Smooth muscle cell (in vitro differentiated cells): ENCODE measurements around the gene TLR9. TPM values are rescaled to one million over a fixed set of nuclear protein-coding genes. Genes with fewer than 3 reads are reported as not detected.

Experiments used
- DNase-seq: peaks from one replicate; lab custom pipeline; 2025; ENCODE audit not compliant: unreplicated experiment; lab: John Stamatoyannopoulos, UW
- H2AFZ ChIP-seq: fragments of 200-600 bp; sonication (generic); 2 replicates; pipeline ENCODE4 v1.6.0; 2016; ENCODE audit warnings: antibody characterized with exemption, low read depth, mild to moderate bottlenecking
- H3F3A ChIP-seq: fragments of 200-600 bp; sonication (generic); 2 replicates; pipeline ENCODE4 v1.6.0; 2017; ENCODE audit warnings: antibody characterized with exemption, low read depth
- H3K27ac ChIP-seq: fragments of 200-600 bp; sonication (generic); 2 replicates; pipeline ENCODE4 v1.5.1; 2016; ENCODE audit warnings: low read depth, mild to moderate bottlenecking
- H3K27me3 ChIP-seq: fragments of 200-600 bp; sonication (generic); 2 replicates; pipeline ENCODE4 v1.6.1; 2016; ENCODE audit warnings: low read depth, mild to moderate bottlenecking
- H3K36me3 ChIP-seq: fragments of 200-600 bp; sonication (generic); 2 replicates; pipeline ENCODE4 v1.5.1; 2016; ENCODE audit warnings: low read depth
- H3K4me1 ChIP-seq: fragments of 200-600 bp; sonication (generic); 2 replicates; pipeline ENCODE4 v1.5.1; 2016; ENCODE audit warnings: low read depth
- H3K4me2 ChIP-seq: fragments of 200-600 bp; sonication (generic); 2 replicates; pipeline ENCODE4 v1.6.0; 2016; ENCODE audit warnings: mild to moderate bottlenecking
- H3K4me3 ChIP-seq: fragments of 200-600 bp; sonication (generic); 2 replicates; pipeline ENCODE4 v1.5.1; 2016; ENCODE audit warnings: mild to moderate bottlenecking
- H3K79me2 ChIP-seq: fragments of 200-600 bp; sonication (generic); 2 replicates; pipeline ENCODE4 v1.6.0; 2016; ENCODE audit warnings: low read depth, mild to moderate bottlenecking
- H3K9ac ChIP-seq: fragments of 200-600 bp; sonication (generic); 2 replicates; pipeline ENCODE4 v1.6.0; 2016; ENCODE audit warnings: low read depth
- H3K9me3 ChIP-seq: fragments of 200-600 bp; sonication (generic); replicated peaks from 2 replicates; pipeline ENCODE4 v1.5.1; 2016; ENCODE audit warnings: low read depth
- H4K20me1 ChIP-seq: fragments of 200-600 bp; sonication (generic); 2 replicates; pipeline ENCODE4 v1.6.0; 2016; ENCODE audit warnings: low read depth
- CTCF ChIP-seq: fragments of 200-600 bp; sonication (generic); IDR thresholded peaks from 2 replicates; pipeline ENCODE4 v1.5.1; 2017; ENCODE audit warnings: borderline replicate concordance, mild to moderate bottlenecking, antibody characterized with exemption; ENCODE audit not compliant: insufficient read depth, poor library complexity, severe bottlenecking
- WGBS: methylation state at CpG from one replicate; pipeline ENCODE4 v1.1.7; 2016; ENCODE audit warnings: low lambda C conversion rate; 5-methylcytosine and 5-hydroxymethylcytosine counted together
- polyA plus RNA-seq: library from polyadenylated mRNA; unstranded; fragments of >200 nt; fragmentation: Nextera tagmentation; extraction: Ambion mirVana; gene quantifications from 2 replicates; pipeline ENCODE4 v1.2.1, GENCODE V29; 2016
- total RNA-seq: library from RNA; depleted of rRNA; stranded (reverse); fragments of >200 nt; gene quantifications from 2 replicates; pipeline ENCODE4 v1.2.3, GENCODE V29; 2014

Gene TLR9
- total and polyA plus RNA-seq, 2 experiments from 2014 or later = 0.09 TPM; not detected in 1

DNA sequence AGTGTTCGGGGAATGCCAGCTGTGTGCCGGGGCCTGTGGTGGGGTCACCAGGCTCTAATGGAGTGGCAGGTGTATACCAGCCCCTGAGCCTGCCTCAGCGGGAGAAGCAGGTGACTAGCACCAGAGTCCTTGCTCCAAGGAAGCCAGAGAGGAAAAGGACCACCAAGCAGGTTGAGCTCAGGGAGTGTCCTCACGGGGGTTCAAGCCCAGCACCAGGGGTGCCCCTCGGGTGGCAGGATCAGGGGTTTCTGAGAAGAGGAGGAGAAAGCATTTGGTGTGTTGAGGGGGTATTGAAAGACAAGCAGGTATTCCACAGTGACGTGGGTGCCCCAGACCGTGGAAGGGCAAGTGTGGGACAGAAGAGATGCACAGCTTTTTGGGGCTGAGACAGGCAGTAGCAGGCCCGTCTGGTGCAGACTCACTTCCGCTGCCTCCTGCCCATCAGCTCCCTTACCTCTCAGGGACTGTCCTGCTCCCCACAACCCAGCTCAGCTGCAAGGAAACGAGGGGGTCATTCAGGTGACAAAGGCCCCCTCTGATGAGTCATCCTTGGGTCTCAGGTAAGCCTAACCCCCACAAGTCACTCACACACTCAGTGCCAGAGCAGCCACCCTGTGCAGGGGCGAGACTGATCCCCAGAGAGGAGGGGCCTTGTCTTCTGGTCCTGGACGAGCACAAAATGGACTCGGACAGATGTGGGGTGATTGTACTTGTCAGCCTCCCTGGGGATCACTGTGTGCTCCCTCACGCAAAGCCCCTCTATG, 49.8 kb downstream of the TLR9 start:
- no peak for DNase-seq
- Histone ChIP-seq H3K27me3 (no peaks in the 10 kb centered on the region), H3F3A (peaks cover 3% of the 10 kb centered on the region), H3K27ac (no peak overlapping the region), H2AFZ (no peak overlapping the region), H3K9ac (no peak overlapping the region), H3K9me3 (no peaks in the 10 kb centered on the region), H3K4me1 (no peaks in the 10 kb centered on the region), H3K4me3 (no peak overlapping the region), H3K4me2 (no peak overlapping the region), H3K36me3 (no peaks in the 10 kb centered on the region), H4K20me1 (no peaks in the 10 kb centered on the region), H3K79me2 (no peaks in the 10 kb centered on the region)
- 89% methylated on average over 14 of the region's 14 CpGs for WGBS
- TF ChIP-seq CTCF = no peak

DNA sequence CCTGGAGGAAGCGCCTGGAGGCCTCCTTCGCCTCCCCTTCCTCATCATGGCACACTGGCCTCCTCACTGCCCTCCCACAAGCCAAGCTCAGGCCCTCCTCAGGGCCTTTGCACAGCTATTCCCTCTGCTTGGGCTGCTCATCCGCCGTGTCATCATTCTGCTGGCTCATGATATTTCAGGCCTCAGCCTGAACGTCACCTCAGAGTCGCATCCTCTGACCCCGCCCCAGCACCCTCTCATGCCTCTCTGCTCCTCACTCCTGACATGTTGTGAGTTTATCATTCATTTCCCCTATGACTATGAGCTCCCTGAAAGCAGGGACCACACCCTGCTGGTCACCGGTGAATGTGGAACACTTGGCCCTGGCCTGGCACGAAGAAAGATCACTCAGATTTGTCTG, 50.5 kb downstream of the TLR9 start:
- no peak overlapping the region for H3K27ac ChIP-seq
- H2AFZ ChIP-seq = no peak overlapping the region
- H3K9me3 ChIP-seq = no peaks in the 10 kb centered on the region
- no peak for TF ChIP-seq CTCF
- H3K4me3 ChIP-seq = no peak overlapping the region
- peaks cover 3% of the 10 kb centered on the region for H3F3A ChIP-seq
- DNase-seq = no peak
- H4K20me1 ChIP-seq = no peaks in the 10 kb centered on the region
- no peaks in the 10 kb centered on the region for H3K36me3 ChIP-seq
- WGBS = 93% methylated on average over 8 of the region's 9 CpGs
- no peak overlapping the region for H3K4me2 ChIP-seq
- no peaks in the 10 kb centered on the region for H3K4me1 ChIP-seq
- no peak overlapping the region for H3K9ac ChIP-seq
- H3K27me3 ChIP-seq = no peaks in the 10 kb centered on the region
- H3K79me2 ChIP-seq = no peaks in the 10 kb centered on the region

DNA sequence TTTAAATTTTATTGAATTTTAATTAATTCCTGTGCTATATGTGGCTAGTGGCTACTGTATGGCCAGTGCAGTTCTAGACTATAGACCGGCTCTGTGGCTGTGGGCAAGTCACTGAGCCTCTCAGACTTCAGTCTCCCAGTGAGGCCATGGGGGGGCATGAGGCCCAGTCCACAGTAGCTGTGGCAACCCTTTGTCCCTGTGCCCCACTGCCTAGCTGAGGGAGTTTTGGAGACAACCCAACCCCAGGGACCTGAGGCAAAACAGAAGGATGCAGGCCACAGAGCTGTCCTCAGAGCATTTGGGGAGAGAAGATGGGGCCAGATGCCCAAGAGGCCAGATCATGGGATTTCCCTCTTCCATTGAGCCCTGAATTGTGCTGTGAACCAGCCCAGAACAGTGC, 52.3 kb downstream of the TLR9 start:
- H4K20me1 ChIP-seq = no peaks in the 10 kb centered on the region
- H3K4me3 ChIP-seq = no peak overlapping the region
- no peaks in the 10 kb centered on the region for H3K79me2 ChIP-seq
- no peak overlapping the region for H2AFZ ChIP-seq
- peaks cover 3% of the 10 kb centered on the region for H3F3A ChIP-seq
- TF ChIP-seq CTCF = no peak
- H3K4me1 ChIP-seq = no peaks in the 10 kb centered on the region
- no peak overlapping the region for H3K27ac ChIP-seq
- no peaks in the 10 kb centered on the region for H3K36me3 ChIP-seq
- H3K9me3 ChIP-seq = no peaks in the 10 kb centered on the region
- no peak overlapping the region for H3K9ac ChIP-seq
- 86% methylated on average over 1 of the region's 1 CpG for WGBS
- H3K4me2 ChIP-seq = no peak overlapping the region
- no peaks in the 10 kb centered on the region for H3K27me3 ChIP-seq
- no peak for DNase-seq

GRCh38 chr3:52172262-52172757, 53.1 kb downstream of the TLR9 start:
- Histone ChIP-seq H4K20me1 (no peaks in the 10 kb centered on the region), H3K36me3 (no peaks in the 10 kb centered on the region), H3K27ac (no peak overlapping the region), H3K9ac (no peak overlapping the region), H3K4me1 (no peaks in the 10 kb centered on the region), H3K4me3 (no peak overlapping the region), H3K79me2 (no peaks in the 10 kb centered on the region), H2AFZ (no peak overlapping the region), H3F3A (peaks cover 3% of the 10 kb centered on the region), H3K4me2 (no peak overlapping the region), H3K9me3 (no peaks in the 10 kb centered on the region), H3K27me3 (no peaks in the 10 kb centered on the region)
- no peak for DNase-seq
- no peak for TF ChIP-seq CTCF
- 88% methylated on average over 5 of the region's 5 CpGs for WGBS
